ENCODE measurements around the gene CBX4. TPM values are rescaled to one million over a fixed set of nuclear protein-coding genes. Genes with fewer than 3 reads are reported as not detected.
A peak's percentile ranks its signal among the peaks of the same experiment; 100 is the strongest.

The CBX4 gene
- 9.5 TPM for polyA plus RNA-seq (ENCODE audit: insufficient read length)
- long read RNA-seq, donor 1, transcript CBX4-201 (5 exons, 2,664 nt), result major isoform, 6 of 6 reads
- long read RNA-seq, donor 1, partial matches to known transcripts, result 0 of 6 reads
- long read RNA-seq, donor 1, other reads (novel, unspliced or antisense), result 0 of 6 reads
- long read RNA-seq, donor 2, transcript CBX4-201 (5 exons, 2,664 nt), result major isoform, 7 of 7 reads
- long read RNA-seq, donor 2, partial matches to known transcripts, result 0 of 7 reads
- long read RNA-seq, donor 2, other reads (novel, unspliced or antisense), result 0 of 7 reads
- long read RNA-seq, donor 3, partial matches to known transcripts, result 0 of 3 reads
- long read RNA-seq, donor 3, other reads (novel, unspliced or antisense), result 0 of 3 reads
- long read RNA-seq, donor 4, partial matches to known transcripts, result 0 of 1 reads
- long read RNA-seq, donor 4, other reads (novel, unspliced or antisense), result 0 of 1 reads
- long read RNA-seq, donor 5, transcript CBX4-201 (5 exons, 2,664 nt), result major isoform, 7 of 7 reads
- long read RNA-seq, donor 5, partial matches to known transcripts, result 0 of 7 reads
- long read RNA-seq, donor 5, other reads (novel, unspliced or antisense), result 0 of 7 reads
- long read RNA-seq, donor 6, partial matches to known transcripts, result 0 of 4 reads
- long read RNA-seq, donor 6, other reads (novel, unspliced or antisense), result 0 of 4 reads
- long read RNA-seq, donor 7, transcript CBX4-201 (5 exons, 2,664 nt), result major isoform, 10 of 10 reads
- long read RNA-seq, donor 7, partial matches to known transcripts, result 0 of 10 reads
- long read RNA-seq, donor 7, other reads (novel, unspliced or antisense), result 0 of 10 reads
- long read RNA-seq, donor 8, transcript CBX4-201 (5 exons, 2,664 nt), result major isoform, 5 of 5 reads
- long read RNA-seq, donor 8, partial matches to known transcripts, result 0 of 5 reads
- long read RNA-seq, donor 8, other reads (novel, unspliced or antisense), result 0 of 5 reads

- DNase-seq, result peak; percentile 93
Observed at GRCh38 chr17:79839356-79840268, at the start of gene CBX4. Gene CBX4, minus strand, starts transcription at chr17:79839440. Its CDS starts 189 bp downstream, at chr17:79839251.

DNA sequence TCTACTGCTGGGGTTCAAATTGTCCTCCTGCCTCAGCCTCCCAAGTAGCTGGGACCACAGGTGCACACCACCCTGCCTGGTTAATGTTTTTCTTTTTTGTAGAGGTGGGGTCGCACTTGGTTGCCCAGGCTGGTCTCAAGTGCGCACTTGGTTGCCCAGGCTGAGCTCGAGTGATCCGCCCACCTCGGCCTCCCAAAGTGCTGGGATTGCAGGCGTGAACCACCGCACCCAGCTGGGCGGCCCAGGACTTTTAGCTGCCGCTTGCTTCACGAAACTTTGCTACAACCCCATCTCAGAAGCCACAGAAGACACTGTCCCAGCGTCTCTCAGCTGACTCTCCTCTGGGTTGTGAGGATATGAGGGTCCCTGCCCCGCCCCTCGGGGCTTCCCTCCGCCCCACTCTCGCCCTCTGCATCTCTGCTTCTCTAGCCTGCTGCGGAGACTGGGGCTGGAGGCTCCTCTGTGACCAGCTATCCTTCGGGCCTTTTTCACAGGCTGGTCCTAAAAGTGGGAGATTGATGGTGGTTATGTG lies 48.8 kb upstream of the CBX4 start:
- DNase-seq, result no peak

DNA sequence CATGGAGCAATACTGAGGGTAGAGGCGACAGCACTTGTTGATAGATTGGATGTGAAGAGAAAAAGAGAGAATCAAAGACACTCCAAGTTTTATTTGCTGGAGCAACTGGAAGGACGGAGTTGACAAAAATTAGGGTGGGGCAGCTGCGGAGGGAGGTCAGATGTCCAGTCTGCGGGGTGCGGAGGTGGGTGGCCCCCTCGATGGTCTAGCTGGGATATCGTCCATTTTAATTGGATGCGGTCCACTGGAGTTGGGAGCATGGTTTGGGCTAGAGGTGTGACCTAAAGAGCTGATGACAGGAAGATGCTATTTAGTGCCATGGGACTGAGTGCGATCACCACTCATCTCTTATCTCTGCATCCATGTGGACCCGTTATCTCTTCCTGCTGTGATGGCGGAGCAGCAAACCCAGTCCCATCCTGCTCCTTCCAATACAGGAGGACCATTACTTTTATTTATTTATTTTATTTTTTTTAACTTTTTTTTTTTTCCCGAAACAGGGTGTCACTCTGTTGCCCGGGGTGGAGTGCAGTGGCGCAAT lies 48.3 kb upstream of the CBX4 start:
- no peak for DNase-seq

- DNase-seq, result no peak
Observed at GRCh38 chr17:79883202-79883601, 44.0 kb upstream of the CBX4 start.

- no peak for DNase-seq
Observed at GRCh38 chr17:79878329-79878947, 39.2 kb upstream of the CBX4 start.

- no peak for DNase-seq
Observed at GRCh38 chr17:79877041-79877440, 37.8 kb upstream of the CBX4 start.

GRCh38 chr17:79875511-79875910 lies 36.3 kb upstream of the CBX4 start:
- no peak for DNase-seq

- no peak for DNase-seq
Observed at GRCh38 chr17:79874329-79874981, 35.2 kb upstream of the CBX4 start.

GRCh38 chr17:79873583-79873982 lies 34.3 kb upstream of the CBX4 start:
- no peak for DNase-seq

GRCh38 chr17:79872762-79873161 lies 33.5 kb upstream of the CBX4 start:
- no peak for DNase-seq

- DNase-seq, result no peak
Observed at GRCh38 chr17:79871131-79871530, 31.9 kb upstream of the CBX4 start.

- DNase-seq, result no peak
Observed at GRCh38 chr17:79870540-79870939, 31.3 kb upstream of the CBX4 start.

GRCh38 chr17:79866791-79867518 lies 27.7 kb upstream of the CBX4 start:
- DNase-seq, result no peak

GRCh38 chr17:79865351-79866210 lies 26.3 kb upstream of the CBX4 start:
- DNase-seq, result no peak

GRCh38 chr17:79864617-79865250 lies 25.5 kb upstream of the CBX4 start:
- no peak for DNase-seq

DNA sequence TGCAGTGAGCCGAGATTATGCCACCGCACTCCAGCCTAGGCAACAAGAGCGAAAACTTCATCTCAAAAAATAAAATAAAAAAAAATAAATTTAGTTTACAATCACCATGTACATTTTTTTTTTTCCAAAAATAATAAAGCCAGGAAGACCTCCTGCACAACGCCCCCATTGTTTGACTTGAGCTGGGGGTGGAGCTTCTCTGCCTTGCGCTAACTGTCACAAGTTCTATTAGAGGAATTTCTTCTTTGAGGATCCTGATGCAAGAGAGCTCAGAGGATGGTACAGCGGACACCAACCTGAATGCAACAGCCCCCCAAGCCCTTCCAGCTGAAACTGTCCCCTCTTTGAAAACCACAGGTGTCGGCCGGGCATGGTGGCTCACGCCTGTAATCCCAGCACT lies 24.9 kb upstream of the CBX4 start:
- no peak for DNase-seq

- DNase-seq, result no peak
Observed at GRCh38 chr17:79862771-79863440, 23.7 kb upstream of the CBX4 start.
